ENCODE measurements around the gene TMEM109. TPM values are rescaled to one million over a fixed set of nuclear protein-coding genes. Genes with fewer than 3 reads are reported as not detected.

The TMEM109 gene
- total and polyA plus RNA-seq, 9 of the 15 experiments (the other 6 are each of a cell fraction or from before 2014, with no cell fraction given), result 9.2 to 71.3 (median 30.5) TPM

DNA sequence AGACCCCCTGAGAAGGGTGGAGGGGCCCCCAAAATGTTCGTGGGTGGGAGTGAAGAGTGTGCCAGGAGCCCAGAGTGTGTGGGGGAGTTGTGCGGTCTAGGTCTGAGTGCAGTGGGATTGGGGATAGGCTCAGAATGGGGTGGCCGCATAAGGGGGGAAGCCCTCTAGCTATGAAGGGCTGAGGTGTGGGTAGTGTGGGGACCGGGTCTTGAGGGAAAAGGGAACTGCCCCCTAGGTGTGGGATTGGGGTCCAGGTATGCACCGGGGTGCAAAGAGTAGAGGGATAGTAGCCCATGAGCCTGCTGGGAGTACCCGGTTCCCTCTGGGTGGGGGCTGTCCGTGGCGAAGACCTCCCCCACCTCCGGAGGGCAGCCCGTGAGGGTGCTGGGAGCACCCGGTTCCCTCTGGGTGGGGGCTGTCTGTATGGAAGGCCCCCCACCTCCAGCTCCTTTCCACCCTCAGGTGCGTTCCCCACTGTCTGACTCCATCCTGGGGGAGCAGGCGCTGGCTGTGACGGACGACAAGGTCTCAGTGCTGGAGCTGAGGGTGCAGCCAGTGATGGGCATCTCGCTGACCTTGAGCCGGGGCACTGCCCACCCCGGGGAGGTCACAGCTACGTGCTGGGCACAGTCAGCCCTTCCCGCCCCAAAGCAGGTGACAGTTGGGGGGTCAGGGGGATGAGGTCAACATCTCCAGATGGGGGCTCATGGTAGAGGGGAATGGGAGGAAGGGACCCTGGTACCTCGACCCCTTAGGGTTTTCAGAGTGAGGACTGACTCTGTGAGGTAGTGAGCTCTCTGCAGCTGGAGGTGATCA is 21.0 kb downstream of the TMEM109 start:
- in situ Hi-C loops (cut with MboI), result no loop called here
- POLR2A ChIA-PET, result interaction anchor here (1.1 kb wide), 1 partner anchor 17 kb away, joined by 3 read pairs; no protein-coding TSS in a partner anchor
- 5% methylated on average over 19 of the region's 21 CpGs for WGBS (ENCODE audit: insufficient coverage, low coverage, missing lambda C conversion rate)

More for the DNA sequence above, 21.0 kb downstream of the TMEM109 start:
- H3K4me1 ChIP-seq (replicated peaks in 1 of 2; ENCODE audit: control insufficient read depth in 2 of 2, insufficient read depth in 2 of 2, low read length in 2 of 2), result peaks cover 0 to 24% of the 10 kb centered on the region in 2 experiments; a peak in 1 of 5 replicates
- TF ChIP-seq, protein P1, sequence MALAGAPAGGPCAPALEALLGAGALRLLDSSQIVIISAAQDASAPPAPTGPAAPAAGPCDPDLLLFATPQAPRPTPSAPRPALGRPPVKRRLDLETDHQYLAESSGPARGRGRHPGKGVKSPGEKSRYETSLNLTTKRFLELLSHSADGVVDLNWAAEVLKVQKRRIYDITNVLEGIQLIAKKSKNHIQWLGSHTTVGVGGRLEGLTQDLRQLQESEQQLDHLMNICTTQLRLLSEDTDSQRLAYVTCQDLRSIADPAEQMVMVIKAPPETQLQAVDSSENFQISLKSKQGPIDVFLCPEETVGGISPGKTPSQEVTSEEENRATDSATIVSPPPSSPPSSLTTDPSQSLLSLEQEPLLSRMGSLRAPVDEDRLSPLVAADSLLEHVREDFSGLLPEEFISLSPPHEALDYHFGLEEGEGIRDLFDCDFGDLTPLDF (CRISPR knock-in tag; IDR thresholded peaks at IDR 0.05), result no peak
- TF ChIP-seq ZC3H11A (IDR thresholded peaks at IDR 0.05; ENCODE audit: low read depth, low read length) (no peak), XRCC3 (IDR thresholded peaks at IDR 0.05) (no peak), ZNF644 (tag; IDR thresholded peaks at IDR 0.05; ENCODE audit: low read depth) (no peak), ZNF444 (CRISPR knock-in tag; IDR thresholded peaks at IDR 0.05) (no peak), HIVEP1 (CRISPR knock-in tag; IDR thresholded peaks at IDR 0.05) (no peak), ZNF23 (CRISPR knock-in tag; IDR thresholded peaks at IDR 0.05) (no peak)
- TF ChIP-seq, protein P2, sequence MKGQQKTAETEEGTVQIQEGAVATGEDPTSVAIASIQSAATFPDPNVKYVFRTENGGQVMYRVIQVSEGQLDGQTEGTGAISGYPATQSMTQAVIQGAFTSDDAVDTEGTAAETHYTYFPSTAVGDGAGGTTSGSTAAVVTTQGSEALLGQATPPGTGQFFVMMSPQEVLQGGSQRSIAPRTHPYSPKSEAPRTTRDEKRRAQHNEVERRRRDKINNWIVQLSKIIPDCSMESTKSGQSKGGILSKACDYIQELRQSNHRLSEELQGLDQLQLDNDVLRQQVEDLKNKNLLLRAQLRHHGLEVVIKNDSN (CRISPR knock-in tag; IDR thresholded peaks at IDR 0.05), result no peak
- ATAC-seq, result no peak
- H3K27ac ChIP-seq (ENCODE audit: extremely low read depth, low read depth, low read length), result no peak overlapping the region
- FAIRE-seq, result no peak
- BruUV-seq (replicated peaks), result no TSS peak
- H3K36me3 ChIP-seq (ENCODE audit: control insufficient read depth, insufficient read depth, low read length), result no peaks in the 10 kb centered on the region
- no peak overlapping the region for H2AFZ ChIP-seq (ENCODE audit: low read depth, low read length)
- H4K20me1 ChIP-seq (replicated peaks; ENCODE audit: control insufficient read depth, insufficient read depth, low read length), result peaks cover 23% of the 10 kb centered on the region
- no peaks in the 10 kb centered on the region for H3K9me1 ChIP-seq (ENCODE audit: control insufficient read depth, insufficient read depth, low read length)
- no peaks in the 10 kb centered on the region for H3K9me3 ChIP-seq (replicated peaks; ENCODE audit: control insufficient read depth, insufficient read depth, low read depth, low read length)
- H3K79me2 ChIP-seq (ENCODE audit: control insufficient read depth, insufficient read depth, low read length), result no peaks in the 10 kb centered on the region
- intact Hi-C loops (cut with micrococcal nuclease), result no loop called here
- CTCF ChIA-PET (ENCODE audit: low intra/inter-chr PET ratio), result no interaction called here
- H3K4me3 ChIP-seq, result no peak overlapping the region
- H3K4me2 ChIP-seq (ENCODE audit: insufficient read depth, low read length), result no peak overlapping the region
- peaks cover 69 to 93% of the 10 kb centered on the region in 2 experiments for H3K27me3 ChIP-seq (ENCODE audit: control insufficient read depth in 2 of 2, insufficient read depth in 2 of 2, low read length in 2 of 2)
- DNase-seq (ENCODE audit: extremely low read depth in 1 of 4, low spot score in 3 of 4), result no peak
- no peak overlapping the region for H3K9ac ChIP-seq (ENCODE audit: insufficient read depth in 1 of 2, low read depth in 2 of 2, low read length in 2 of 2)

Data from K562 (cell line).